ENCODE results near the gene NOS3. TPM values are rescaled to one million over a fixed set of nuclear protein-coding genes. Genes with fewer than 3 reads are reported as not detected.

Gene NOS3
- total and polyA plus RNA-seq, 9 of the 15 experiments (the other 6 are each of a cell fraction or from before 2014, with no cell fraction given), result 1.1 to 121 (median 23.6) TPM

GRCh38 chr7:151014950-151015349 is 24.1 kb downstream of the NOS3 start:
- no peaks in the 10 kb centered on the region; a peak in 1 of 5 replicates for H3K27me3 ChIP-seq (ENCODE audit: control insufficient read depth in 2 of 2, insufficient read depth in 2 of 2, low read length in 2 of 2)
- peaks cover 38 to 84% of the 10 kb centered on the region in 2 experiments for H3K4me1 ChIP-seq (replicated peaks in 1 of 2; ENCODE audit: control insufficient read depth in 2 of 2, insufficient read depth in 2 of 2, low read length in 2 of 2)
- H2AFZ ChIP-seq (ENCODE audit: low read depth, low read length), result no peak overlapping the region
- H3K4me2 ChIP-seq (ENCODE audit: insufficient read depth, low read length), result no peak overlapping the region
- H3K9ac ChIP-seq (ENCODE audit: insufficient read depth in 1 of 2, low read depth in 2 of 2, low read length in 2 of 2), result peak overlapping the region in 1 of 2 experiments; percentile 28; a peak in 1 of 4 replicates
- TF ChIP-seq HMG20B (CRISPR knock-in tag; IDR thresholded peaks at IDR 0.05) (no peak), NFYB (IDR thresholded peaks at IDR 0.05; ENCODE audit: extremely low read depth, insufficient read length) (no peak), SREBF2 (CRISPR knock-in tag; IDR thresholded peaks at IDR 0.05) (no peak), MCM3 (IDR thresholded peaks at IDR 0.05) (no peak), POU5F1 (IDR thresholded peaks at IDR 0.05; ENCODE audit: borderline replicate concordance, low read depth, low read length, partially characterized antibody) (no peak), MBD2 (IDR thresholded peaks at IDR 0.05; ENCODE audit: borderline replicate concordance, low read depth) (no peak), BACH1 (tag; IDR thresholded peaks at IDR 0.05) (no peak), POLR2A (conservative IDR thresholded peaks at IDR 0.05) (no peak), ZFP1 (CRISPR knock-in tag; IDR thresholded peaks at IDR 0.05) (no peak), ZNF408 (CRISPR knock-in tag; IDR thresholded peaks at IDR 0.05; ENCODE audit: low read depth) (no peak), C11orf30 (IDR thresholded peaks at IDR 0.05; ENCODE audit: low read depth) (no peak), XRCC4 (IDR thresholded peaks at IDR 0.05; ENCODE audit: extremely low read depth, insufficient read depth, insufficient read length) (no peak), ZNF79 (CRISPR knock-in tag; IDR thresholded peaks at IDR 0.05; ENCODE audit: low read depth) (no peak)
- no peak for FAIRE-seq
- H3K4me3 ChIP-seq, result no peak overlapping the region
- in situ Hi-C loops (cut with MboI), result no loop called here
- no peaks in the 10 kb centered on the region for H3K9me3 ChIP-seq (replicated peaks; ENCODE audit: control insufficient read depth, insufficient read depth, low read depth, low read length)
- peaks cover 32% of the 10 kb centered on the region for H3K79me2 ChIP-seq (ENCODE audit: control insufficient read depth, insufficient read depth, low read length)
- no peak for DNase-seq (ENCODE audit: extremely low read depth in 1 of 4, low spot score in 3 of 4)
- ChIA-PET POLR2A (interaction anchor here (0.9 to 1.2 kb wide), 4 partner anchors 9 to 15 kb away, joined by 3 to 4 read pairs (median 4); partner anchors contain the start of genes ABCB8 and ATG9B), CTCF (ENCODE audit: low intra/inter-chr PET ratio) (no interaction called here)
- 77% methylated on average over 8 of the region's 8 CpGs for WGBS (ENCODE audit: insufficient coverage, low coverage, missing lambda C conversion rate)
- intact Hi-C loops (cut with micrococcal nuclease), result loop anchor here (10.0 kb wide), 1 partner anchor 160 kb away; no protein-coding TSS in a partner anchor
- peaks cover 40% of the 10 kb centered on the region; the same call in 2 of the 3 replicates for H3K36me3 ChIP-seq (ENCODE audit: control insufficient read depth, insufficient read depth, low read length)
- H3K9me1 ChIP-seq (ENCODE audit: control insufficient read depth, insufficient read depth, low read length), result no peaks in the 10 kb centered on the region
- ATAC-seq, result no peak
- no peaks in the 10 kb centered on the region for H4K20me1 ChIP-seq (replicated peaks; ENCODE audit: control insufficient read depth, insufficient read depth, low read length)
- no peak overlapping the region for H3K27ac ChIP-seq (ENCODE audit: extremely low read depth, low read depth, low read length)
- no TSS peak for BruUV-seq (replicated peaks)

All from K562 (cell line).